Immature natural killer cell (primary cell): ENCODE measurements around the gene TGFB1I1. TPM values are rescaled to one million over a fixed set of nuclear protein-coding genes. Genes with fewer than 3 reads are reported as not detected.
"Not testable (repeated sequence)": the region's sequence is repeated elsewhere in the genome, so short reads cannot be mapped to it uniquely, and the experiment has no call there.

Source experiments
- DNase-seq, 3 donors: peaks; one replicate each; pipeline ENCODE4 v3.0.0; 2022; ENCODE audit warnings: mixed read lengths in 1 of 3
- H3K27ac Mint-ChIP-seq, 6 donors: one replicate each; pipeline ENCODE4 v1.8.0; 2020; ENCODE audit warnings: mixed read lengths in 6 of 6, mild to moderate bottlenecking in 5 of 6, inconsistent platforms in 4 of 6, moderate library complexity in 3 of 6
- H3K27me3 Mint-ChIP-seq, 3 donors: one replicate each; pipeline ENCODE4 v1.8.0; 2020 to 2021; ENCODE audit warnings: low read depth in 3 of 3, mild to moderate bottlenecking in 3 of 3, mixed read lengths in 3 of 3, moderate library complexity in 3 of 3, inconsistent platforms in 1 of 3
- H3K36me3 Mint-ChIP-seq, 3 donors: one replicate each; pipeline ENCODE4 v1.8.0; 2020; ENCODE audit warnings: mixed read lengths in 3 of 3, inconsistent platforms in 2 of 3, mild to moderate bottlenecking in 2 of 3
- H3K4me1 Mint-ChIP-seq, 2 donors: one replicate each; pipeline ENCODE4 v1.8.0; 2020; ENCODE audit warnings: inconsistent platforms in 2 of 2, mild to moderate bottlenecking in 2 of 2, mixed read lengths in 2 of 2, moderate library complexity in 1 of 2
- H3K4me3 Mint-ChIP-seq, 5 donors: one replicate each; pipeline ENCODE4 v1.8.0; 2020; ENCODE audit warnings: mild to moderate bottlenecking in 5 of 5, mixed read lengths in 5 of 5, inconsistent platforms in 3 of 5, moderate library complexity in 3 of 5
- H3K9me3 Mint-ChIP-seq, 6 donors: one replicate each; pipeline ENCODE4 v1.8.0; 2020; ENCODE audit warnings: mild to moderate bottlenecking in 6 of 6, mixed read lengths in 6 of 6, inconsistent platforms in 4 of 6, moderate library complexity in 3 of 6
- polyA plus RNA-seq, 3 donors: library from polyadenylated mRNA; unstranded; fragments of 300-500 nt; fragmentation: Illumina TruSeq; gene quantifications; one replicate each; pipeline ENCODE4 v1.2.3, GENCODE V29; 2021

TGFB1I1 gene
- polyA plus RNA-seq, 3 donors from 2014 or later = 0.32 to 0.53 TPM; not detected in 1

- Mint-ChIP-seq H3K9me3 (no peaks in the 10 kb centered on the region), H3K36me3 (no peaks in the 10 kb centered on the region), H3K4me3 (no peak overlapping the region), H3K27ac (peak overlapping the region in 2 of 6 donors; percentile 6 to 68), H3K4me1 (peaks cover 27 to 41% of the 10 kb centered on the region in 2 donors), H3K27me3 (peaks cover 0 to 4% (median 1%) of the 10 kb centered on the region in 3 donors)
- no peak for DNase-seq
These were observed 33.5 kb upstream of the TGFB1I1 start for GRCh38 chr16:31438414-31438813.

- DNase-seq = peak in 1 of 3 donors; percentile 36
- H3K36me3 Mint-ChIP-seq, H3K27me3 Mint-ChIP-seq, H3K9me3 Mint-ChIP-seq: not testable (repeated sequence)
- Mint-ChIP-seq H3K27ac (peak overlapping the region in 3 of 6 donors; percentile 17 to 41 (median 34)), H3K4me1 (peaks cover 27 to 41% of the 10 kb centered on the region in 2 donors), H3K4me3 (peak overlapping the region in 1 of 5 donors; percentile 25)
These were observed 32.9 kb upstream of the TGFB1I1 start for GRCh38 chr16:31439023-31439422.

- no peaks in the 10 kb centered on the region for H3K9me3 Mint-ChIP-seq
- H3K27ac Mint-ChIP-seq = peak overlapping the region in 2 of 6 donors; percentile 17 to 36
- peaks cover 0 to 4% (median 1%) of the 10 kb centered on the region in 3 donors for H3K27me3 Mint-ChIP-seq
- no peaks in the 10 kb centered on the region for H3K36me3 Mint-ChIP-seq
- H3K4me1 Mint-ChIP-seq = peaks cover 27 to 41% of the 10 kb centered on the region in 2 donors
- DNase-seq = no peak
- H3K4me3 Mint-ChIP-seq = no peak overlapping the region
These were observed 32.4 kb upstream of the TGFB1I1 start for GRCh38 chr16:31439519-31439918.

GRCh38 chr16:31440516-31441184 lies 31.3 kb upstream of the TGFB1I1 start:
- peak overlapping the region in 3 of 5 donors; percentile 8 to 35 (median 34) for H3K4me3 Mint-ChIP-seq
- H3K36me3 Mint-ChIP-seq = no peaks in the 10 kb centered on the region
- no peak overlapping the region for H3K27ac Mint-ChIP-seq
- peaks cover 27 to 41% of the 10 kb centered on the region in 2 donors for H3K4me1 Mint-ChIP-seq
- H3K27me3 Mint-ChIP-seq = peaks cover 0 to 4% (median 1%) of the 10 kb centered on the region in 3 donors
- H3K9me3 Mint-ChIP-seq = no peaks in the 10 kb centered on the region
- no peak for DNase-seq

- Mint-ChIP-seq H3K27ac (peak overlapping the region in 4 of 6 donors; percentile 6 to 76 (median 63)), H3K4me3 (peak overlapping the region; percentile 79 to 89 (median 83)), H3K27me3 (peaks cover 0 to 4% (median 1%) of the 10 kb centered on the region in 3 donors), H3K4me1 (peaks cover 27 to 41% of the 10 kb centered on the region in 2 donors), H3K9me3 (no peaks in the 10 kb centered on the region), H3K36me3 (no peaks in the 10 kb centered on the region)
- DNase-seq = no peak
These were observed 30.0 kb upstream of the TGFB1I1 start for GRCh38 chr16:31441956-31442355.

GRCh38 chr16:31445931-31446330 lies 26.0 kb upstream of the TGFB1I1 start:
- H3K9me3 Mint-ChIP-seq, H3K4me3 Mint-ChIP-seq, DNase-seq, H3K27me3 Mint-ChIP-seq, H3K36me3 Mint-ChIP-seq: not testable (repeated sequence)
- Mint-ChIP-seq H3K4me1 (peaks cover 9 to 19% of the 10 kb centered on the region in 2 donors), H3K27ac (peak overlapping the region in 1 of 6 donors; percentile 5)

GRCh38 chr16:31451201-31451600 lies 20.8 kb upstream of the TGFB1I1 start:
- no peak for DNase-seq
- H3K27ac Mint-ChIP-seq = peak overlapping the region in 2 of 6 donors; percentile 30 to 62
- no peaks in the 10 kb centered on the region for H3K9me3 Mint-ChIP-seq
- peaks cover 0 to 3% (median 0%) of the 10 kb centered on the region in 3 donors for H3K36me3 Mint-ChIP-seq
- no peaks in the 10 kb centered on the region for H3K27me3 Mint-ChIP-seq
- peaks cover 30 to 40% of the 10 kb centered on the region in 2 donors for H3K4me1 Mint-ChIP-seq
- H3K4me3 Mint-ChIP-seq = no peak overlapping the region

GRCh38 chr16:31451681-31452351 lies 20.1 kb upstream of the TGFB1I1 start:
- Mint-ChIP-seq H3K27ac (peak overlapping the region in 1 of 6 donors; percentile 78), H3K27me3 (no peaks in the 10 kb centered on the region), H3K9me3 (no peaks in the 10 kb centered on the region), H3K4me3 (no peak overlapping the region), H3K4me1 (peaks cover 35 to 43% of the 10 kb centered on the region in 2 donors), H3K36me3 (peaks cover 0 to 3% (median 0%) of the 10 kb centered on the region in 3 donors)
- no peak for DNase-seq

GRCh38 chr16:31452631-31453106 lies 19.3 kb upstream of the TGFB1I1 start:
- Mint-ChIP-seq H3K4me3 (no peak overlapping the region), H3K27me3 (peaks cover 0 to 1% (median 0%) of the 10 kb centered on the region in 3 donors), H3K36me3 (peaks cover 0 to 3% (median 0%) of the 10 kb centered on the region in 3 donors), H3K9me3 (no peaks in the 10 kb centered on the region), H3K4me1 (peaks cover 43 to 52% of the 10 kb centered on the region in 2 donors), H3K27ac (peak overlapping the region in 2 of 6 donors; percentile 15 to 46)
- DNase-seq = no peak

- Mint-ChIP-seq H3K9me3 (no peaks in the 10 kb centered on the region), H3K4me3 (peak overlapping the region in 1 of 5 donors; percentile 24), H3K36me3 (peaks cover 0 to 3% (median 0%) of the 10 kb centered on the region in 3 donors), H3K27me3 (peaks cover 0 to 6% (median 1%) of the 10 kb centered on the region in 3 donors), H3K27ac (peak overlapping the region in 4 of 6 donors; percentile 37 to 53 (median 42)), H3K4me1 (peaks cover 51 to 60% of the 10 kb centered on the region in 2 donors)
- DNase-seq = no peak
These were observed 18.4 kb upstream of the TGFB1I1 start for GRCh38 chr16:31453255-31454204.

GRCh38 chr16:31455601-31456314 lies 16.2 kb upstream of the TGFB1I1 start:
- DNase-seq = no peak
- Mint-ChIP-seq H3K36me3 (peaks cover 0 to 3% (median 0%) of the 10 kb centered on the region in 3 donors), H3K27ac (peak overlapping the region; percentile 20 to 83 (median 49)), H3K9me3 (no peaks in the 10 kb centered on the region), H3K27me3 (peaks cover 0 to 15% (median 3%) of the 10 kb centered on the region in 3 donors), H3K4me1 (peaks cover 61 to 69% of the 10 kb centered on the region in 2 donors), H3K4me3 (peak overlapping the region in 4 of 5 donors; percentile 38 to 53 (median 42))

GRCh38 chr16:31456988-31457360 lies 15.0 kb upstream of the TGFB1I1 start:
- Mint-ChIP-seq H3K27ac (peak overlapping the region in 3 of 6 donors; percentile 32 to 95 (median 34)), H3K4me3 (peak overlapping the region in 4 of 5 donors; percentile 17 to 96 (median 32)), H3K27me3 (peaks cover 0 to 15% (median 3%) of the 10 kb centered on the region in 3 donors), H3K36me3 (no peaks in the 10 kb centered on the region), H3K4me1 (peaks cover 59 to 65% of the 10 kb centered on the region in 2 donors), H3K9me3 (no peaks in the 10 kb centered on the region)
- DNase-seq = no peak
